ENCODE data around the gene HPSE. TPM values are rescaled to one million over a fixed set of nuclear protein-coding genes. Genes with fewer than 3 reads are reported as not detected.
A peak's percentile ranks its signal among the peaks of the same experiment; 100 is the strongest.

The HPSE gene
- total and polyA plus RNA-seq, 9 of the 15 experiments (the other 6 are each of a cell fraction or from before 2014, with no cell fraction given): 0.01 to 0.42 (median 0.14) TPM; not detected in 1

DNA sequence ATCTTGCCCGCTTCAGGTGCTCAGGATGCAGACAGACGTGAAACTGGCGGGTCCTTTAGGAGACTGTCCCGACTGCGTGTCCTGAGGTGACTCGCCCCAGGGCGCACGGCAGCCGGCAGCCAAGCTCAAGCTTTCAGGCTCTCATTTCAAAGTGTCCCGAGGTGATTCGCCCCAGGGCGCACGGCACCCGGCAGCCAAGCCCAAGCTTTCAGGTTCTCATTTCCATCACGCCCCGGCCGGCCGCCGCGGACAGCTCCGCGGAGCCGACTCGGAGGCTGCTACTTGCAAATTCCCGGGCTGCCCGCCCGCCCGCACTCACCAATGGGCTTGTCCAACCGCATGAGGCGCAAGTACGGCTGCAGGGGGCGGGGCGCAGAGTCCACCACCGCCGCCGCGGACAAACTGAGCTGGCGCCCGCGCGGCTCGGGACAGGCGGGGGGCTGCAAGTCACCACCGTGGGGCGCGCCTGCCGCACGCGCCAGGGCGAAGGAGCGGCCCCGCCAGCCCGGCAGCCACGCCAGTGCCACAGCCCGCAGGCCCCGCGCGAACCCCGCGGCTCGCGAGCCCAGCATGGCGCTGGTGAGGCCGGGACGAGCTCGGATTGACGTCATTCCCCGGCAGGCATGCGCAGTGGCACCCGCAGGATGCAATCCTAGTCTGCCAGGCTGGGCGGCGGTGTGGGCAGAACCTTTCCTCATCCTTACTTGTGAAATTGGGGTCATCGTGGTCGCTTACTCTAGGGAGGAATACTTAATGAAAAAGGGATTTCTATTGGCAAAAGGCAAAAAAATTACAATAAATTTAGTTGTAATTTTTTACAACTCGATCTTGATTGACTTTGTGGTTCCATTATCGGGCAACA, 50.2 kb downstream of the HPSE start, which contains the start of gene COQ2 (continued):
- TF ChIP-seq, protein P1, sequence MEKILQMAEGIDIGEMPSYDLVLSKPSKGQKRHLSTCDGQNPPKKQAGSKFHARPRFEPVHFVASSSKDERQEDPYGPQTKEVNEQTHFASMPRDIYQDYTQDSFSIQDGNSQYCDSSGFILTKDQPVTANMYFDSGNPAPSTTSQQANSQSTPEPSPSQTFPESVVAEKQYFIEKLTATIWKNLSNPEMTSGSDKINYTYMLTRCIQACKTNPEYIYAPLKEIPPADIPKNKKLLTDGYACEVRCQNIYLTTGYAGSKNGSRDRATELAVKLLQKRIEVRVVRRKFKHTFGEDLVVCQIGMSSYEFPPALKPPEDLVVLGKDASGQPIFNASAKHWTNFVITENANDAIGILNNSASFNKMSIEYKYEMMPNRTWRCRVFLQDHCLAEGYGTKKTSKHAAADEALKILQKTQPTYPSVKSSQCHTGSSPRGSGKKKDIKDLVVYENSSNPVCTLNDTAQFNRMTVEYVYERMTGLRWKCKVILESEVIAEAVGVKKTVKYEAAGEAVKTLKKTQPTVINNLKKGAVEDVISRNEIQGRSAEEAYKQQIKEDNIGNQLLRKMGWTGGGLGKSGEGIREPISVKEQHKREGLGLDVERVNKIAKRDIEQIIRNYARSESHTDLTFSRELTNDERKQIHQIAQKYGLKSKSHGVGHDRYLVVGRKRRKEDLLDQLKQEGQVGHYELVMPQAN (IDR thresholded peaks at IDR 0.05; ENCODE audit: borderline replicate concordance): 0 out of 2 replicates have a peak, but pooled peaks have one; percentile 49
- TF ChIP-seq BHLHE40 (IDR thresholded peaks at IDR 0.05; ENCODE audit: low read length): peak; percentile 21; the same call in 1 of the 2 replicates
- TF ChIP-seq TGIF2 (CRISPR knock-in tag; IDR thresholded peaks at IDR 0.05): no peak
- TF ChIP-seq, protein P2, sequence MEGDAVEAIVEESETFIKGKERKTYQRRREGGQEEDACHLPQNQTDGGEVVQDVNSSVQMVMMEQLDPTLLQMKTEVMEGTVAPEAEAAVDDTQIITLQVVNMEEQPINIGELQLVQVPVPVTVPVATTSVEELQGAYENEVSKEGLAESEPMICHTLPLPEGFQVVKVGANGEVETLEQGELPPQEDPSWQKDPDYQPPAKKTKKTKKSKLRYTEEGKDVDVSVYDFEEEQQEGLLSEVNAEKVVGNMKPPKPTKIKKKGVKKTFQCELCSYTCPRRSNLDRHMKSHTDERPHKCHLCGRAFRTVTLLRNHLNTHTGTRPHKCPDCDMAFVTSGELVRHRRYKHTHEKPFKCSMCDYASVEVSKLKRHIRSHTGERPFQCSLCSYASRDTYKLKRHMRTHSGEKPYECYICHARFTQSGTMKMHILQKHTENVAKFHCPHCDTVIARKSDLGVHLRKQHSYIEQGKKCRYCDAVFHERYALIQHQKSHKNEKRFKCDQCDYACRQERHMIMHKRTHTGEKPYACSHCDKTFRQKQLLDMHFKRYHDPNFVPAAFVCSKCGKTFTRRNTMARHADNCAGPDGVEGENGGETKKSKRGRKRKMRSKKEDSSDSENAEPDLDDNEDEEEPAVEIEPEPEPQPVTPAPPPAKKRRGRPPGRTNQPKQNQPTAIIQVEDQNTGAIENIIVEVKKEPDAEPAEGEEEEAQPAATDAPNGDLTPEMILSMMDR (IDR thresholded peaks at IDR 0.05 in 2 of 3, conservative IDR thresholded peaks at IDR 0.05 in 1 of 3; ENCODE audit: insufficient read depth in 2 of 3, low read depth in 1 of 3, low read length in 3 of 3): peak; percentile 23 to 45 (median 34); a peak in 4 of 6 replicates
- TF ChIP-seq, protein P3, sequence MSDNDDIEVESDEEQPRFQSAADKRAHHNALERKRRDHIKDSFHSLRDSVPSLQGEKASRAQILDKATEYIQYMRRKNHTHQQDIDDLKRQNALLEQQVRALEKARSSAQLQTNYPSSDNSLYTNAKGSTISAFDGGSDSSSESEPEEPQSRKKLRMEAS (CRISPR knock-in tag; IDR thresholded peaks at IDR 0.05): peak; percentile 90
- no peak for TF ChIP-seq PHF20 (IDR thresholded peaks at IDR 0.05; ENCODE audit: partially characterized antibody)
- TF ChIP-seq, protein P4, sequence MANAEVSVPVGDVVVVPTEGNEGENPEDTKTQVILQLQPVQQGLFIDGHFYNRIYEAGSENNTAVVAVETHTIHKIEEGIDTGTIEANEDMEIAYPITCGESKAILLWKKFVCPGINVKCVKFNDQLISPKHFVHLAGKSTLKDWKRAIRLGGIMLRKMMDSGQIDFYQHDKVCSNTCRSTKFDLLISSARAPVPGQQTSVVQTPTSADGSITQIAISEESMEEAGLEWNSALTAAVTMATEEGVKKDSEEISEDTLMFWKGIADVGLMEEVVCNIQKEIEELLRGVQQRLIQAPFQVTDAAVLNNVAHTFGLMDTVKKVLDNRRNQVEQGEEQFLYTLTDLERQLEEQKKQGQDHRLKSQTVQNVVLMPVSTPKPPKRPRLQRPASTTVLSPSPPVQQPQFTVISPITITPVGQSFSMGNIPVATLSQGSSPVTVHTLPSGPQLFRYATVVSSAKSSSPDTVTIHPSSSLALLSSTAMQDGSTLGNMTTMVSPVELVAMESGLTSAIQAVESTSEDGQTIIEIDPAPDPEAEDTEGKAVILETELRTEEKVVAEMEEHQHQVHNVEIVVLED (CRISPR knock-in tag; IDR thresholded peaks at IDR 0.05): peak; percentile 54; the same call in 1 of the 2 replicates
- no peak for TF ChIP-seq ZNF253 (CRISPR knock-in tag; conservative IDR thresholded peaks at IDR 0.05)
- peak; percentile 73; the same call in 1 of the 2 replicates for TF ChIP-seq JUN (IDR thresholded peaks at IDR 0.05; ENCODE audit: borderline replicate concordance, low read depth, low read length)
- peak; percentile 92 for TF ChIP-seq JUN (CRISPR knock-in tag; IDR thresholded peaks at IDR 0.05; ENCODE audit: borderline replicate concordance)

Measured in K562 (cell line).